Aorta (tissue), 5 donors: Measurements from ENCODE around the gene EHD4. TPM values are rescaled to one million over a fixed set of nuclear protein-coding genes. Genes with fewer than 3 reads are reported as not detected.

ENCODE experiments used
- ATAC-seq: fragments of 200-7000 bp; cut with Tn5 transposase; one replicate; pipeline ENCODE4 v1.9.1; 2022; ENCODE audit warnings: moderate library complexity; ENCODE audit not compliant: low FRiP score
- DNase-seq, 2 donors: peaks; one replicate each; pipeline ENCODE4 v3.0.0-alpha.2; 2020
- H3K27ac ChIP-seq, 2 donors: one replicate each; pipeline ENCODE4 v1.5.1; 2013; ENCODE audit warnings: low read length in 2 of 2, mild to moderate bottlenecking in 2 of 2, moderate library complexity in 2 of 2, control low read depth in 1 of 2, inconsistent platforms in 1 of 2, low read depth in 1 of 2
- H3K27me3 ChIP-seq, 2 donors: one replicate each; pipeline ENCODE4 v1.6.1; 2013; ENCODE audit warnings: control low read depth in 1 of 2, low read length in 1 of 2, mild to moderate bottlenecking in 1 of 2, moderate library complexity in 1 of 2; ENCODE audit not compliant: insufficient read depth in 2 of 2, control insufficient read depth in 1 of 2
- H3K36me3 ChIP-seq, 2 donors: one replicate each; pipeline ENCODE4 v1.6.1; 2013; ENCODE audit warnings: control low read depth in 1 of 2, low read length in 1 of 2, mild to moderate bottlenecking in 1 of 2; ENCODE audit not compliant: insufficient read depth in 2 of 2, control insufficient read depth in 1 of 2
- H3K4me1 ChIP-seq, 2 donors: one replicate each; pipeline ENCODE4 v1.6.1; 2013; ENCODE audit warnings: low read length in 2 of 2, control low read depth in 1 of 2, mild to moderate bottlenecking in 1 of 2, moderate library complexity in 1 of 2; ENCODE audit not compliant: insufficient read depth in 2 of 2, control insufficient read depth in 1 of 2
- H3K4me3 ChIP-seq, 2 donors: one replicate each; pipeline ENCODE4 v1.5.1; 2013; ENCODE audit warnings: low read length in 2 of 2, control low read depth in 1 of 2, mild to moderate bottlenecking in 1 of 2
- H3K9me3 ChIP-seq: one replicate; pipeline ENCODE4 v1.6.1; 2013; ENCODE audit warnings: mild to moderate bottlenecking, low read length; ENCODE audit not compliant: control insufficient read depth
- WGBS, 2 donors: extraction: QIAGEN DNeasy Blood & Tissue Kit; methylation state at CpG; one replicate each; pipeline ENCODE4 v1.1.7; 2013; 5-methylcytosine and 5-hydroxymethylcytosine counted together
- intact Hi-C, 2 donors: fragments of 100-400 bp; cut with DNase I; formaldehyde crosslinking; loops; one replicate each; pipeline versions ENCODE4 v1.14.2 to v1.15.0; 2022
- polyA plus RNA-seq, 2 donors: library from polyadenylated mRNA; stranded (reverse); fragments of 200-250 nt; gene quantifications; one replicate each; pipeline ENCODE4 v1.2.3, GENCODE V29; 2013
- total RNA-seq, 2 donors: library from RNA; stranded (reverse); fragmentation: NEBNext Ultra II Directional; extraction: Animal tissue kit (Norgen Biotek cat#: 25700); gene quantifications; one replicate each; pipeline ENCODE4 v1.2.1, GENCODE V29; 2021
- donor health status: healthy with polysubstance abuse.
- donor health status: Bipolar disorder and iron deficiency.
- donor health status: DM: no; HTN: no; CAD: no.
- donor health status: DM: no; HTN: no; CAD: no.
- donor health status: DM: yes; HTN: yes; CAD: no.

Gene EHD4
- total and polyA plus RNA-seq, 4 donors, result 11.4 to 56.6 (median 30.0) TPM

DNA sequence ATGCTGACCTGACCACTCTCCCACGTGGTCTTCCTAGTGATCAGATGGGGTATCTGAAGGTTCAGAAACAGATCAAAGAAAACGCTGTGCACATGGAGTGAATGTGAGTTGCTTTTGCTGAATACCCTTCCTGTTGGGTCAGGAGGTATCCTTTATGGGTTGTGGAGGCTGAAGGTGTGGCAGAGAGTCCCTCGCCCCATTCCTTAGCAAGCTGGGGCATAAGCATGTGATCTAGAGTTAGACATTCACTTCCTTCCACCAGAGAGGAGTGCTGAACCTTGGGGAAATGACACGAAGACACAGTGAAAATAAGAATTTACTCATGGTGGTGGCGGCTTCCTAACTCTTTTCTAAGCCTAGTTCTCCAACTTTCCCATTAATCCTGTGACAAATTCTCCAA, 50.7 kb downstream of the EHD4 start:
- ATAC-seq (no peak), DNase-seq (no peak)
- Histone ChIP-seq H3K27me3 (no peaks in the 10 kb centered on the region), H3K27ac (peak overlapping the region; percentile 2 to 9), H3K36me3 (no peaks in the 10 kb centered on the region), H3K9me3 (no peaks in the 10 kb centered on the region), H3K4me1 (peaks cover 0 to 2% of the 10 kb centered on the region in 2 donors), H3K4me3 (no peak overlapping the region)
- intact Hi-C loops, result loop anchor here in 1 of 2 donors (10.0 kb wide), 1 partner anchor 133 kb away; no protein-coding TSS in a partner anchor
- 83 to 88% methylated on average over 5 of the region's 5 CpGs for WGBS, 2 donors

DNA sequence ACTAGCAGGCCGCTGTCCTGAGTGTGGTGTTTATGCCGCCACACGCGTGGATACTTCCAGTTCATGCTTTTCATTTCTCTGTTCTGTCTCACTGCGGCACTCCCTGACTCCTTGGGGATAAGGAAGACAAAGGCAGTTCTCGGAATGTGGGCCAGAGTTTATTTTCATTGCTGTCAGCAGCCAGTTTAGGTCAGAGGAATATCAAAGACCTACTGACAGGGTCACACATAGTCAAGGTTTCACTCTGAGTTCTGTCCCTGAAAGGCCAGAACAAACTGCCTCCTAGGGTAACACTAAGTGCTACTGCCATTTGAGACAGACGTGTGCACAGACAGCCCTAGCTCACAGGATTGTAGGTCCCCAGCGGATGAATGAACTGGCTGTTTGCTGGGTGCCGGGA, 51.2 kb downstream of the EHD4 start:
- no peak for ATAC-seq
- Histone ChIP-seq H3K27me3 (no peaks in the 10 kb centered on the region), H3K27ac (peak overlapping the region; percentile 2 to 9), H3K4me3 (no peak overlapping the region), H3K9me3 (no peaks in the 10 kb centered on the region), H3K36me3 (no peaks in the 10 kb centered on the region), H3K4me1 (peaks cover 0 to 2% of the 10 kb centered on the region in 2 donors)
- intact Hi-C loops, result loop anchor here in 1 of 2 donors (10.0 kb wide), 1 partner anchor 134 kb away; no protein-coding TSS in a partner anchor
- 35 to 36% methylated on average over 9 of the region's 9 CpGs for WGBS, 2 donors
- DNase-seq, result no peak

DNA sequence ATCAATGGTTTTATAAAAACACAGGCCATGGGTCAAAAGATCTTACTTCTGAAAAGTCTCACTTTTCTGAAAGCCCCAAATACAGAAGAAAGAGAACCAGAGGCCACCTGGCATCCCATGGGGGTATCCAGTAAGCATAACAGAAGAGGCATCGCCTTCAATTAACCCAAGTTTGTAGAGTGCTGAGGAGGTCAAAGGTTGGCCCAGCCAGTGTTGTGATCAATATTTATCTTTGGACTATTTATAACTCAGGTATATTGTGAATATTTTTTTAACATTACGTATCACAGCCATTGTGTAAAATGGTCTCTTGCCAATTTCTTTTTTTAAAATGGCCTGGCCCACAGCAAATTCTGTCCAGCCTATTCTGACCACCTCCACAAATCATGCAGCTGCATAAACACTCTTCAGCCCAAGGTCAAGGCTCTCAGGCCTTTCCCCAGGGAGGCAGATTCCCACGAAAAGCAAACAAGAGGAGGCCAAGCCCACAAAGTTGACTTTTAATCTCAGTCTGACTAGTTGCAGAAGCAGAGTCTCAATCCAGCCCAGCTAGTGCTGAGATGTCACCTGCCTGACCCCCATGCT, 52.3 kb downstream of the EHD4 start:
- H3K27me3 ChIP-seq, result no peaks in the 10 kb centered on the region
- peak overlapping the region; percentile 18 to 70 for H3K27ac ChIP-seq
- DNase-seq (no peak), ATAC-seq (peak; percentile 54)
- no peaks in the 10 kb centered on the region for H3K36me3 ChIP-seq
- H3K9me3 ChIP-seq, result no peaks in the 10 kb centered on the region
- WGBS, 2 donors, result 5% methylated on average over 3 of the region's 3 CpGs
- intact Hi-C loops, result loop anchor here in 1 of 2 donors (10.0 kb wide), 1 partner anchor 135 kb away; no protein-coding TSS in a partner anchor
- H3K4me1 ChIP-seq, result peaks cover 0 to 4% of the 10 kb centered on the region in 2 donors
- H3K4me3 ChIP-seq, result no peak overlapping the region

DNA sequence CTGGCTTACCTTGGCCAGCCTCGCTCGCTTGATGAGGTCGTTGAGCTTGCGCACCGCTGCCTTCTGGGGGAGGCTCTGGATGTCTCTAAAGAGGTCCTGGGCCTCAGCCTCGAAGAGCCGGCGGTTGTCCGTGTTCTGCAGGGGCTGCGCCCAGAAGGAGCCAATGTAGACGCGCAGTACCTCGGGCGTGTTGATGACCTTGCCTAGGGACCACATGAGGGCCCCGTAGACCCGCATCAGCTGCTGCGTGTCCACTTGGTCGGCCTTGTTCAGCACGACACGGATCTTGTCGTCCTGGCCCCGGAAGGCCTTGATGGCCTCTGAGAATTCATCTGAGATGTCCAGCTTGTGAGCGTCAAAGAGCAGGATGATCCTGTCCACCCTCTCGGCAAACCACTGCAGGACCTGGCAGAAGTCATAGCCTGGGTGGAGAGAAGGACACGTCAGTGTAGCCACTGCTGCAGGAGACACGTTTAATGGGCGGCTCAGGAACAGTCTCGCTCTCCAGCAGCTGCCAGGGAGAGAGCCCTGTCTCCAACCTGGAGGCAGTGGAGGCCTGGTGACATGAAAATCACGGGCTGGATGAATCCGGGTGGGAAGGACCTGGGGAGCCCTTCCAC, 53.0 kb downstream of the EHD4 start:
- peak; percentile 54 for ATAC-seq

DNA sequence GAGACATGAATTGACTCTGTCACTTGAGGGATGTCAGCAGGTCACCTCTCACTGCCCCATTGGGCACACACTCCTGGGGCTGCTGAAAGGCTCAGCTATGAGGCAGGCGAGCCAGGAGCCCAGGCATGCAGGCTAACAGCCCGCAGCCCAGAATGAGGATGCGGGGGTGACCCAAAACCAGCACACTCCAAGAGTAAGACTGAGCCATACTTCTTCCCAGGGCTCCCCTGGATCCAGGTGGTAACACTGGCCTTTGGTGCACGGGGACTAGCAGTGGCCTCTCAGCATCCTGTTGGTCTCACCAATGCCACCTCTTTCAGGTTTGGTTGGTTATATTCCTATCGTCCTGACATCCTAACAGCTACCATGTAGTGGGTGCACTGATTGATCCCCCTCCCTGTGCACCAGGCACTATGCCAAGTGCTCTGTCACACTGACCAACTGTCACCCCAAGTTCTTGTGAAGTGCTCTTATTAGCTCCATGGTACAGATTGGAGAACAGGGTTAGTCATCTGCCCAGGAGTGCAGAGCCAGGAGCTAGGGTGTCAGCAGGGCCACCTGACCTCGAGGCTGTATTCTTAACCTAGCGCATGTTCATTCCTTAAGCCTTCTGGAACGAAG, 53.7 kb downstream of the EHD4 start:
- no peaks in the 10 kb centered on the region for H3K9me3 ChIP-seq
- intact Hi-C loops, result no loop called here
- no peaks in the 10 kb centered on the region for H3K36me3 ChIP-seq
- no peak overlapping the region for H3K4me3 ChIP-seq
- DNase-seq (no peak), ATAC-seq (no peak)
- WGBS, 2 donors, result 80 to 83% methylated on average over 8 of the region's 8 CpGs
- peaks cover 0 to 4% of the 10 kb centered on the region in 2 donors for H3K4me1 ChIP-seq
- peak overlapping the region in 1 of 2 donors; percentile 11 for H3K27ac ChIP-seq
- no peaks in the 10 kb centered on the region for H3K27me3 ChIP-seq

More for the DNA sequence above, 53.0 kb downstream of the EHD4 start:
- H3K27ac ChIP-seq, result peak overlapping the region in 1 of 2 donors; percentile 11
- no peaks in the 10 kb centered on the region for H3K36me3 ChIP-seq
- peak in 1 of 2 donors; percentile 77 for DNase-seq
- no peaks in the 10 kb centered on the region for H3K9me3 ChIP-seq
- H3K4me3 ChIP-seq, result no peak overlapping the region
- H3K27me3 ChIP-seq, result no peaks in the 10 kb centered on the region
- intact Hi-C loops, result no loop called here
- peaks cover 0 to 4% of the 10 kb centered on the region in 2 donors for H3K4me1 ChIP-seq
- WGBS, 2 donors, result 73 to 77% methylated on average over 30 of the region's 30 CpGs

DNA sequence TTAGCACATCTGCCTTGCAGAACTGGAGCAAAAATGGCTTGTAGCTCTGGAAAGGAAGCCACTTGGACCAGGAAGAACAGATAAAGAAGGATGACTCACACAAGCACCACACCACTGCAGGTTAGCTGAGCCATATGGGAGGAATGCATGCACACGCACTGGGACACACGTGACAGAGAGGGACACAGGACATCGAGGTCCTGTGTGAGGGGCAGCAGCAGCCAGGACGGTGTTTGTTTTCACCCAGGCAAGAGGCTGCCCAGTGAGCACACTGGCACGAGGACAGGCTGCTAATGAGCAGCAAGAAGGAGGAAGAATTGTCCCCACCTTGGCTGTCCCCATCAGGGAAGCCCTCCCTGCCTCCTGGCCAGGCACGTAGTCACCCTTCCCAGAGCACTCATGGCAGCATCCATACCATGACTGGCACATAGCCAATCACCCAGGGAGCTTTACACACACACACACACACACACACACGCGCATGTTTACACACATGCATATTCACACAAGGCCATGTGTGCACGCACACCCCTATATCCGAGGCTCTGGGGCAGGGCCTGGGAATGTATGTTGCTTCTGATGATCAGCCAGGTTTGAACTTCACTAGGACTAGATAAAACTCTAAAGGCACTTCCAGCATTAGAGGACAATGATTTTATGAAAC, 54.5 kb downstream of the EHD4 start:
- WGBS, 2 donors, result 34 to 37% methylated on average over 10 of the region's 10 CpGs
- no peak for ATAC-seq
- Histone ChIP-seq H3K4me1 (peaks cover 0 to 4% of the 10 kb centered on the region in 2 donors), H3K27ac (peak overlapping the region in 1 of 2 donors; percentile 54), H3K9me3 (no peaks in the 10 kb centered on the region), H3K27me3 (no peaks in the 10 kb centered on the region), H3K36me3 (no peaks in the 10 kb centered on the region), H3K4me3 (no peak overlapping the region)
- DNase-seq, result no peak
- intact Hi-C loops, result no loop called here

DNA sequence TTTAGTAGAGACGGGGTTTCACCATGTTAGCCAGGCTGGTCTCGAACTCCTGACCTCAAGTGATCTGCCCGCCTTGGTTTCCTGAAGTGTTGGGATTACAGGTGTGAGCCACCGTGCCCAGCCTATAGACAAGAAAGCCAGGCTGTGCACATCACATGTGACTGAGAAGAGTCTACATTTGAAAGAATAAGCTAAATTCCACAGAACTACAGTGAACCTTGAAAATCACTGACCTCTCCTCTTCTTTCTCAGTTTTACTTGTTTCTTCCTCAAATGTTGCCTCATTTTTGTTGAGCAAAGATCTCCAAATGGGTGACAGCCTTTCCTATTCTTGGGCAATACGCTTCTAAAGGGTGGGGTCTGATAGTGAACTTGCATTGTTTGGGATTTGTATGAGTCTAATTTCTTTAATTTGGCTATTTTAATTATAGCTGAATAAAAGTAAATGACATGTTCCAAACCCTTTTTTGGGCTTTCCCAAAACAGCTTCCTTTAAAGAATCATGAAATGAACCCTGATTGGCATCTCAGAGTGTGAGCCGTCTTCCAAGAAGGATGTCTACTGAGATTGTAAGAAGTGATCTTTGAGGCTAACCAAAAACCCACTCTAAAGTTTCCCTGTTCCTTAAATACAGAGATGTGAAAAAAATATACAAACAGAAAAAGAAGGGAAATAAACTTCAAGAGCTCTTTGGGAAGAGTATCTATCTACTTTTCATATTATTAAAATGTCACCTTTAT, 56.9 kb downstream of the EHD4 start:
- H3K27ac ChIP-seq, result no peak overlapping the region
- H3K4me1 ChIP-seq, result peaks cover 0 to 4% of the 10 kb centered on the region in 2 donors
- no peak for ATAC-seq
- intact Hi-C loops, result no loop called here
- no peaks in the 10 kb centered on the region for H3K36me3 ChIP-seq
- 93 to 94% methylated on average over 6 of the region's 6 CpGs for WGBS, 2 donors
- DNase-seq, result peak in 1 of 2 donors; percentile 5
- H3K4me3 ChIP-seq, result no peak overlapping the region
- H3K9me3 ChIP-seq, result no peaks in the 10 kb centered on the region
- H3K27me3 ChIP-seq, result no peaks in the 10 kb centered on the region

DNA sequence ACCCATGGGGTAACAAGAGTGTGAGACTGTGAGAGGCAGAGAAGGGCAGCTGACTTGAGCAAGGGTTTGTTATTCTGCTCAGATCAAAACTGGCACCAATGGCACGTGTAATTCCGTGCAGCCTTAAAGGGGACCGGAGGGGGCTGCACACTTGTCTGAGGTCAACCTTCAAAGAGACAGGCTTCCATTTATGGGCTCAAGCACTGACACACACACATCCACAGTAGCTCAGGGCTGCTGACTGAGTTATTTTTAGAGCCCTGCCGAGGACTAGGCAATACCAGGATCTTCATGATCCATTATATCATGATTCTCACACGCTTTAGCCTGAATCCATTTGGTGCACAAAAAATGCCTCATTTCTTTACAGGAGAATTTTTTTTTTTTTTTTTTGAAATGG, 57.9 kb downstream of the EHD4 start:
- ATAC-seq (no peak), DNase-seq (peak in 1 of 2 donors; percentile 19)
- Histone ChIP-seq H3K27me3 (no peaks in the 10 kb centered on the region), H3K4me1 (peaks cover 0 to 2% of the 10 kb centered on the region in 2 donors), H3K4me3 (no peak overlapping the region), H3K9me3 (no peaks in the 10 kb centered on the region), H3K27ac (no peak overlapping the region), H3K36me3 (peaks cover 0 to 1% of the 10 kb centered on the region in 2 donors)
- WGBS, 2 donors, result 40% methylated on average over 5 of the region's 5 CpGs
- intact Hi-C loops, result no loop called here
